ENCODE results near the gene NAPSA. TPM values are rescaled to one million over a fixed set of nuclear protein-coding genes. Genes with fewer than 3 reads are reported as not detected.

NAPSA gene
- total and polyA plus RNA-seq, 9 of the 15 experiments (the other 6 are each of a cell fraction or from before 2014, with no cell fraction given), result 0.25 to 1.9 (median 0.69) TPM

DNA sequence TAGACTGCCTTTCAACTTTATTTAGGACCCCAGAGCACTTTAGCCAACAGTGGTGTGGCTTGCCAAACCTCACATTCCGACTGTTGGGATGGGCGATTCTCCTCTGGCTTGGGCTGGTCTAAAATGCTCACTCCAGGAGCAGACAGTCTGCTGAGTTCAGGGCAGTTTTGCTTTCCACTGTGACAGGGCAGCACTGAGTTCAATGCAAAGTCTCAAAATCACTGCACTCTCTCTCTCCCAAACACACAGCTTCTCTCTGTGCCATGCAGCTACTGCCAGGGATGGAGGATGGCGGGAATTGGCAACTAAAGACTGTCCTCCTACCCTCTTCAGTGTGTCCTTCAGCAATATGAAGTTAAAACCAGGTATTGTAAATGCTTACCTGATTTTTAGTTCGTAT, 13.2 kb downstream of the NAPSA start (continued):
- TF ChIP-seq, protein P1, sequence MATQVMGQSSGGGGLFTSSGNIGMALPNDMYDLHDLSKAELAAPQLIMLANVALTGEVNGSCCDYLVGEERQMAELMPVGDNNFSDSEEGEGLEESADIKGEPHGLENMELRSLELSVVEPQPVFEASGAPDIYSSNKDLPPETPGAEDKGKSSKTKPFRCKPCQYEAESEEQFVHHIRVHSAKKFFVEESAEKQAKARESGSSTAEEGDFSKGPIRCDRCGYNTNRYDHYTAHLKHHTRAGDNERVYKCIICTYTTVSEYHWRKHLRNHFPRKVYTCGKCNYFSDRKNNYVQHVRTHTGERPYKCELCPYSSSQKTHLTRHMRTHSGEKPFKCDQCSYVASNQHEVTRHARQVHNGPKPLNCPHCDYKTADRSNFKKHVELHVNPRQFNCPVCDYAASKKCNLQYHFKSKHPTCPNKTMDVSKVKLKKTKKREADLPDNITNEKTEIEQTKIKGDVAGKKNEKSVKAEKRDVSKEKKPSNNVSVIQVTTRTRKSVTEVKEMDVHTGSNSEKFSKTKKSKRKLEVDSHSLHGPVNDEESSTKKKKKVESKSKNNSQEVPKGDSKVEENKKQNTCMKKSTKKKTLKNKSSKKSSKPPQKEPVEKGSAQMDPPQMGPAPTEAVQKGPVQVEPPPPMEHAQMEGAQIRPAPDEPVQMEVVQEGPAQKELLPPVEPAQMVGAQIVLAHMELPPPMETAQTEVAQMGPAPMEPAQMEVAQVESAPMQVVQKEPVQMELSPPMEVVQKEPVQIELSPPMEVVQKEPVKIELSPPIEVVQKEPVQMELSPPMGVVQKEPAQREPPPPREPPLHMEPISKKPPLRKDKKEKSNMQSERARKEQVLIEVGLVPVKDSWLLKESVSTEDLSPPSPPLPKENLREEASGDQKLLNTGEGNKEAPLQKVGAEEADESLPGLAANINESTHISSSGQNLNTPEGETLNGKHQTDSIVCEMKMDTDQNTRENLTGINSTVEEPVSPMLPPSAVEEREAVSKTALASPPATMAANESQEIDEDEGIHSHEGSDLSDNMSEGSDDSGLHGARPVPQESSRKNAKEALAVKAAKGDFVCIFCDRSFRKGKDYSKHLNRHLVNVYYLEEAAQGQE (IDR thresholded peaks at IDR 0.05; ENCODE audit: borderline replicate concordance), result no peak
- TF ChIP-seq, protein P1 (CRISPR knock-in tag; IDR thresholded peaks at IDR 0.05; ENCODE audit: low read depth), result no peak
- TF ChIP-seq BHLHE40 (IDR thresholded peaks at IDR 0.05; ENCODE audit: low read length) (no peak), CCNT2 (IDR thresholded peaks at IDR 0.05; ENCODE audit: borderline replicate concordance, extremely low read depth, insufficient read length, low read depth, low read length) (no peak), KLF10 (CRISPR knock-in tag; IDR thresholded peaks at IDR 0.05) (no peak), ETS2 (tag; IDR thresholded peaks at IDR 0.05; ENCODE audit: borderline replicate concordance, poor library complexity, severe bottlenecking) (no peak), SLC30A9 (CRISPR knock-in tag; IDR thresholded peaks at IDR 0.05) (no peak), SNRNP70 (optimal IDR thresholded peaks at IDR 0.05; ENCODE audit: low read depth, low read length) (no peak), SOX6 (IDR thresholded peaks at IDR 0.05) (no peak), RBM14 (IDR thresholded peaks at IDR 0.05; ENCODE audit: borderline replicate concordance, insufficient read depth, low read depth, low read length) (no peak), RBFOX2 (IDR thresholded peaks at IDR 0.05; ENCODE audit: low read depth, low read length) (no peak)
- TF ChIP-seq, protein P2, sequence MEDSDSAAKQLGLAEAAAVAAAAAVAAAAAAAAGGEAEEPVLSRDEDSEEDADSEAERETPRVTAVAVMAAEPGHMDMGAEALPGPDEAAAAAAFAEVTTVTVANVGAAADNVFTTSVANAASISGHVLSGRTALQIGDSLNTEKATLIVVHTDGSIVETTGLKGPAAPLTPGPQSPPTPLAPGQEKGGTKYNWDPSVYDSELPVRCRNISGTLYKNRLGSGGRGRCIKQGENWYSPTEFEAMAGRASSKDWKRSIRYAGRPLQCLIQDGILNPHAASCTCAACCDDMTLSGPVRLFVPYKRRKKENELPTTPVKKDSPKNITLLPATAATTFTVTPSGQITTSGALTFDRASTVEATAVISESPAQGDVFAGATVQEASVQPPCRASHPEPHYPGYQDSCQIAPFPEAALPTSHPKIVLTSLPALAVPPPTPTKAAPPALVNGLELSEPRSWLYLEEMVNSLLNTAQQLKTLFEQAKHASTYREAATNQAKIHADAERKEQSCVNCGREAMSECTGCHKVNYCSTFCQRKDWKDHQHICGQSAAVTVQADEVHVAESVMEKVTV (CRISPR knock-in tag; IDR thresholded peaks at IDR 0.05), result no peak

Measured in K562 (cell line).